ENCODE data around the gene PPP2R5C.

GRCh38 chr14:101719045-101719645 is 42.4 kb upstream of the PPP2R5C start:
- TF ChIP-seq, protein P1, sequence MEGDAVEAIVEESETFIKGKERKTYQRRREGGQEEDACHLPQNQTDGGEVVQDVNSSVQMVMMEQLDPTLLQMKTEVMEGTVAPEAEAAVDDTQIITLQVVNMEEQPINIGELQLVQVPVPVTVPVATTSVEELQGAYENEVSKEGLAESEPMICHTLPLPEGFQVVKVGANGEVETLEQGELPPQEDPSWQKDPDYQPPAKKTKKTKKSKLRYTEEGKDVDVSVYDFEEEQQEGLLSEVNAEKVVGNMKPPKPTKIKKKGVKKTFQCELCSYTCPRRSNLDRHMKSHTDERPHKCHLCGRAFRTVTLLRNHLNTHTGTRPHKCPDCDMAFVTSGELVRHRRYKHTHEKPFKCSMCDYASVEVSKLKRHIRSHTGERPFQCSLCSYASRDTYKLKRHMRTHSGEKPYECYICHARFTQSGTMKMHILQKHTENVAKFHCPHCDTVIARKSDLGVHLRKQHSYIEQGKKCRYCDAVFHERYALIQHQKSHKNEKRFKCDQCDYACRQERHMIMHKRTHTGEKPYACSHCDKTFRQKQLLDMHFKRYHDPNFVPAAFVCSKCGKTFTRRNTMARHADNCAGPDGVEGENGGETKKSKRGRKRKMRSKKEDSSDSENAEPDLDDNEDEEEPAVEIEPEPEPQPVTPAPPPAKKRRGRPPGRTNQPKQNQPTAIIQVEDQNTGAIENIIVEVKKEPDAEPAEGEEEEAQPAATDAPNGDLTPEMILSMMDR (IDR thresholded peaks at IDR 0.05; ENCODE audit: low read depth, low read length, poor library complexity, severe bottlenecking), result no peak
- TF ChIP-seq EZH2phosphoT487 (IDR thresholded peaks at IDR 0.05; ENCODE audit: borderline replicate concordance, low read length), result no peak

All from DOHH2 (cell line).